ENCODE data around the gene CDKL5.

GRCh38 chrX:18643243-18643642 is 217.8 kb downstream of the CDKL5 start:
- TF ChIP-seq CTCF (IDR thresholded peaks at IDR 0.05), result no peak
- no peak for TF ChIP-seq POLR2A (IDR thresholded peaks at IDR 0.05)

Data from adrenal gland (tissue), 5 donors.